Measurements from ENCODE around the gene ZNF598. TPM values are rescaled to one million over a fixed set of nuclear protein-coding genes. Genes with fewer than 3 reads are reported as not detected.
A peak's percentile ranks its signal among the peaks of the same experiment; 100 is the strongest.

The ZNF598 gene
- total and polyA plus RNA-seq, 2 of the 13 experiments (the other 11 are each of a cell fraction or from before 2014, with no cell fraction given) = 13.5 to 14.2 TPM

DNA sequence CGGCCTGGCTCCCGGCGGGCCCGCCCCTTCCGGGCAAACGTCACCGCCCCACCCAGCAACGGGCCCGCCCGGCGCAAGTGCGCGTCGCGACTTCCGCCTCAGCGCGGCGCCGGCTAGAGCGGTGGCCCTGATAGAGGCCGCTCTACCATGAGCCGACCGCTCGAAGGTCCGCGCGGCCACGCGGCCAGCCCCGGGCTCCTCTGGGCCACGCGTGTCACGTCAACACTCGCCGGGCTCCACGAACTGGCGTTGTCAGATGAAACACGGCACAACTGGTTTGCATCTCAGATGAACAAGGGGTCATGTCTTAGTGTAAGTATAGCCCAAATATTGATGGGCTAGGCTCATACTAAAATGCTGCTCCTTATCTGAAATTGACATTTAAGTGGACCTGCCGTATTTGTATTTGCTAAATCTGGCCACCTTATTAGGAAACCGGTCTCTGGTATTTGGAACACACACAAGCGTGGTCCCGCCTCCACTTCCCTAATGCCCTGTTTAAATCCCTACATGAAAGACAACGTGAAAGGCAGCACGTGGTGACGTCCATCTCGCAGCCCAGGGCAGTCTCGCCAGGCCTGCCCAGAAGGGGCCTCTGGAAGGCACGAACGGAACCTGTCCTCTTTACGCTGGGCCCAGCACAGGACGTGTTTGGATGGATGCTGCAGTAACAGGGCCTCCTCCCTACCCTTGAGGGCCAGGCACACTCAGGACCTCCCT, at the start of gene ZNF598 (continued):
- TF ChIP-seq ZNF264 (CRISPR knock-in tag; IDR thresholded peaks at IDR 0.05) (no peak), HNRNPH1 (optimal IDR thresholded peaks at IDR 0.05; ENCODE audit: low read depth, low read length) (no peak), ZNF317 (CRISPR knock-in tag; IDR thresholded peaks at IDR 0.05) (no peak), RAD21 (CRISPR knock-in tag; IDR thresholded peaks at IDR 0.05) (peak; percentile 41; the same call in 1 of the 2 replicates), KLF13 (CRISPR knock-in tag; IDR thresholded peaks at IDR 0.05) (no peak), ZNF605 (CRISPR knock-in tag; IDR thresholded peaks at IDR 0.05) (peak; percentile 76), RBM22 (optimal IDR thresholded peaks at IDR 0.05; ENCODE audit: low read length) (peak; percentile 40), ZSCAN31 (CRISPR knock-in tag; IDR thresholded peaks at IDR 0.05; ENCODE audit: low read depth) (no peak), MED8 (CRISPR knock-in tag; IDR thresholded peaks at IDR 0.05; ENCODE audit: insufficient replicate concordance) (no peak), FOSL2 (CRISPR knock-in tag; IDR thresholded peaks at IDR 0.05) (no peak), HDAC2 (CRISPR knock-in tag; IDR thresholded peaks at IDR 0.05) (peak; percentile 45; the same call in 1 of the 2 replicates)
- TF ChIP-seq, protein P1, sequence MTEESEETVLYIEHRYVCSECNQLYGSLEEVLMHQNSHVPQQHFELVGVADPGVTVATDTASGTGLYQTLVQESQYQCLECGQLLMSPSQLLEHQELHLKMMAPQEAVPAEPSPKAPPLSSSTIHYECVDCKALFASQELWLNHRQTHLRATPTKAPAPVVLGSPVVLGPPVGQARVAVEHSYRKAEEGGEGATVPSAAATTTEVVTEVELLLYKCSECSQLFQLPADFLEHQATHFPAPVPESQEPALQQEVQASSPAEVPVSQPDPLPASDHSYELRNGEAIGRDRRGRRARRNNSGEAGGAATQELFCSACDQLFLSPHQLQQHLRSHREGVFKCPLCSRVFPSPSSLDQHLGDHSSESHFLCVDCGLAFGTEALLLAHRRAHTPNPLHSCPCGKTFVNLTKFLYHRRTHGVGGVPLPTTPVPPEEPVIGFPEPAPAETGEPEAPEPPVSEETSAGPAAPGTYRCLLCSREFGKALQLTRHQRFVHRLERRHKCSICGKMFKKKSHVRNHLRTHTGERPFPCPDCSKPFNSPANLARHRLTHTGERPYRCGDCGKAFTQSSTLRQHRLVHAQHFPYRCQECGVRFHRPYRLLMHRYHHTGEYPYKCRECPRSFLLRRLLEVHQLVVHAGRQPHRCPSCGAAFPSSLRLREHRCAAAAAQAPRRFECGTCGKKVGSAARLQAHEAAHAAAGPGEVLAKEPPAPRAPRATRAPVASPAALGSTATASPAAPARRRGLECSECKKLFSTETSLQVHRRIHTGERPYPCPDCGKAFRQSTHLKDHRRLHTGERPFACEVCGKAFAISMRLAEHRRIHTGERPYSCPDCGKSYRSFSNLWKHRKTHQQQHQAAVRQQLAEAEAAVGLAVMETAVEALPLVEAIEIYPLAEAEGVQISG (CRISPR knock-in tag; IDR thresholded peaks at IDR 0.05) = peak; percentile 99
- TF ChIP-seq, protein P2, sequence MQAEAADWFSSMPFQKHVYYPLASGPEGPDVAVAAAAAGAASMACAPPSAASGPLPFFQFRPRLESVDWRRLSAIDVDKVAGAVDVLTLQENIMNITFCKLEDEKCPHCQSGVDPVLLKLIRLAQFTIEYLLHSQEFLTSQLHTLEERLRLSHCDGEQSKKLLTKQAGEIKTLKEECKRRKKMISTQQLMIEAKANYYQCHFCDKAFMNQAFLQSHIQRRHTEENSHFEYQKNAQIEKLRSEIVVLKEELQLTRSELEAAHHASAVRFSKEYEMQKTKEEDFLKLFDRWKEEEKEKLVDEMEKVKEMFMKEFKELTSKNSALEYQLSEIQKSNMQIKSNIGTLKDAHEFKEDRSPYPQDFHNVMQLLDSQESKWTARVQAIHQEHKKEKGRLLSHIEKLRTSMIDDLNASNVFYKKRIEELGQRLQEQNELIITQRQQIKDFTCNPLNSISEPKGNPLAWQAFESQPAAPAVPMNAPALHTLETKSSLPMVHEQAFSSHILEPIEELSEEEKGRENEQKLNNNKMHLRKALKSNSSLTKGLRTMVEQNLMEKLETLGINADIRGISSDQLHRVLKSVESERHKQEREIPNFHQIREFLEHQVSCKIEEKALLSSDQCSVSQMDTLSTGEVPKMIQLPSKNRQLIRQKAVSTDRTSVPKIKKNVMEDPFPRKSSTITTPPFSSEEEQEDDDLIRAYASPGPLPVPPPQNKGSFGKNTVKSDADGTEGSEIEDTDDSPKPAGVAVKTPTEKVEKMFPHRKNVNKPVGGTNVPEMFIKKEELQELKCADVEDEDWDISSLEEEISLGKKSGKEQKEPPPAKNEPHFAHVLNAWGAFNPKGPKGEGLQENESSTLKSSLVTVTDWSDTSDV (CRISPR knock-in tag; IDR thresholded peaks at IDR 0.05) = peak; percentile 30
- TF ChIP-seq, protein P3, sequence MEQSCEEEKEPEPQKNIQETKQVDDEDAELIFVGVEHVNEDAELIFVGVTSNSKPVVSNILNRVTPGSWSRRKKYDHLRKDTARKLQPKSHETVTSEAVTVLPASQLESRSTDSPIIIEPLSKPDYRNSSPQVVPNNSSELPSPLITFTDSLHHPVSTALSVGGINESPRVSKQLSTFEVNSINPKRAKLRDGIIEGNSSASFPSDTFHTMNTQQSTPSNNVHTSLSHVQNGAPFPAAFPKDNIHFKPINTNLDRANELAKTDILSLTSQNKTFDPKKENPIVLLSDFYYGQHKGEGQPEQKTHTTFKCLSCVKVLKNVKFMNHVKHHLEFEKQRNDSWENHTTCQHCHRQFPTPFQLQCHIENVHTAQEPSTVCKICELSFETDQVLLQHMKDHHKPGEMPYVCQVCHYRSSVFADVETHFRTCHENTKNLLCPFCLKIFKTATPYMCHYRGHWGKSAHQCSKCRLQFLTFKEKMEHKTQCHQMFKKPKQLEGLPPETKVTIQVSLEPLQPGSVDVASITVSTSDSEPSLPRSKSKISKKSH (CRISPR knock-in tag; IDR thresholded peaks at IDR 0.05; ENCODE audit: borderline replicate concordance) = peak; percentile 35; the same call in 1 of the 2 replicates
- TF ChIP-seq, protein P4, sequence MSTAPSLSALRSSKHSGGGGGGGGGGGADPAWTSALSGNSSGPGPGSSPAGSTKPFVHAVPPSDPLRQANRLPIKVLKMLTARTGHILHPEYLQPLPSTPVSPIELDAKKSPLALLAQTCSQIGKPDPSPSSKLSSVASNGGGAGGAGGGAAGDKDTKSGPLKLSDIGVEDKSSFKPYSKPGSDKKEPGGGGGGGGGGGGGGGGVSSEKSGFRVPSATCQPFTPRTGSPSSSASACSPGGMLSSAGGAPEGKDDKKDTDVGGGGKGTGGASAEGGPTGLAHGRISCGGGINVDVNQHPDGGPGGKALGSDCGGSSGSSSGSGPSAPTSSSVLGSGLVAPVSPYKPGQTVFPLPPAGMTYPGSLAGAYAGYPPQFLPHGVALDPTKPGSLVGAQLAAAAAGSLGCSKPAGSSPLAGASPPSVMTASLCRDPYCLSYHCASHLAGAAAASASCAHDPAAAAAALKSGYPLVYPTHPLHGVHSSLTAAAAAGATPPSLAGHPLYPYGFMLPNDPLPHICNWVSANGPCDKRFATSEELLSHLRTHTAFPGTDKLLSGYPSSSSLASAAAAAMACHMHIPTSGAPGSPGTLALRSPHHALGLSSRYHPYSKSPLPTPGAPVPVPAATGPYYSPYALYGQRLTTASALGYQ (CRISPR knock-in tag; IDR thresholded peaks at IDR 0.05) = no peak
- TF ChIP-seq, protein P5, sequence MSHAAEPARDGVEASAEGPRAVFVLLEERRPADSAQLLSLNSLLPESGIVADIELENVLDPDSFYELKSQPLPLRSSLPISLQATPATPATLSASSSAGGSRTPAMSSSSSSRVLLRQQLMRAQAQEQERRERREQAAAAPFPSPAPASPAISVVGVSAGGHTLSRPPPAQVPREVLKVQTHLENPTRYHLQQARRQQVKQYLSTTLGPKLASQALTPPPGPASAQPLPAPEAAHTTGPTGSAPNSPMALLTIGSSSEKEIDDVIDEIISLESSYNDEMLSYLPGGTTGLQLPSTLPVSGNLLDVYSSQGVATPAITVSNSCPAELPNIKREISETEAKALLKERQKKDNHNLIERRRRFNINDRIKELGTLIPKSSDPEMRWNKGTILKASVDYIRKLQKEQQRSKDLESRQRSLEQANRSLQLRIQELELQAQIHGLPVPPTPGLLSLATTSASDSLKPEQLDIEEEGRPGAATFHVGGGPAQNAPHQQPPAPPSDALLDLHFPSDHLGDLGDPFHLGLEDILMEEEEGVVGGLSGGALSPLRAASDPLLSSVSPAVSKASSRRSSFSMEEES (CRISPR knock-in tag; IDR thresholded peaks at IDR 0.05) = no peak
- TF ChIP-seq, protein P6, sequence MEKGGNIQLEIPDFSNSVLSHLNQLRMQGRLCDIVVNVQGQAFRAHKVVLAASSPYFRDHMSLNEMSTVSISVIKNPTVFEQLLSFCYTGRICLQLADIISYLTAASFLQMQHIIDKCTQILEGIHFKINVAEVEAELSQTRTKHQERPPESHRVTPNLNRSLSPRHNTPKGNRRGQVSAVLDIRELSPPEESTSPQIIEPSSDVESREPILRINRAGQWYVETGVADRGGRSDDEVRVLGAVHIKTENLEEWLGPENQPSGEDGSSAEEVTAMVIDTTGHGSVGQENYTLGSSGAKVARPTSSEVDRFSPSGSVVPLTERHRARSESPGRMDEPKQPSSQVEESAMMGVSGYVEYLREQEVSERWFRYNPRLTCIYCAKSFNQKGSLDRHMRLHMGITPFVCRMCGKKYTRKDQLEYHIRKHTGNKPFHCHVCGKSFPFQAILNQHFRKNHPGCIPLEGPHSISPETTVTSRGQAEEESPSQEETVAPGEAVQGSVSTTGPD (CRISPR knock-in tag; IDR thresholded peaks at IDR 0.05) = no peak

Data from HepG2 (cell line).